Activated T-helper 2 cell treated with anti-CD3 and anti-CD28 coated beads, Interferon-gamma antibody, Interleukin-2, Interleukin-4, amounts not matched to agents 10 μg/mL and 5 μg/mL and 100 μg/mL, durations not matched to agents 14 hours and 24 hours and 36 hours (primary cell): ENCODE data around the gene OSBPL1A. TPM values are rescaled to one million over a fixed set of nuclear protein-coding genes. Genes with fewer than 3 reads are reported as not detected.
"Not testable (repeated sequence)": the region's sequence is repeated elsewhere in the genome, so short reads cannot be mapped to it uniquely, and the experiment has no call there.

ENCODE experiments used
- DNase-seq: peaks from one replicate; pipeline ENCODE4 v3.0.0; 2021; ENCODE audit warnings: low spot score
- H3K27ac Mint-ChIP-seq: one replicate; pipeline ENCODE4 v1.8.0; 2021; ENCODE audit warnings: mixed read lengths
- H3K27me3 Mint-ChIP-seq: one replicate; pipeline ENCODE4 v1.8.0; 2021; ENCODE audit warnings: low read depth, mixed read lengths
- H3K36me3 Mint-ChIP-seq: one replicate; pipeline ENCODE4 v1.8.0; 2021; ENCODE audit warnings: low read depth, mixed read lengths
- H3K4me1 Mint-ChIP-seq: one replicate; pipeline ENCODE4 v1.8.0; 2021; ENCODE audit warnings: low read depth, mixed read lengths
- H3K4me3 Mint-ChIP-seq: one replicate; pipeline ENCODE4 v1.8.0; 2021; ENCODE audit warnings: low read depth, mild to moderate bottlenecking, moderate library complexity, mixed read lengths
- H3K9me3 Mint-ChIP-seq: one replicate; pipeline ENCODE4 v1.8.0; 2021; ENCODE audit warnings: mixed read lengths
- intact Hi-C: fragments of 100-400 bp; cut with micrococcal nuclease; formaldehyde crosslinking; loops from one replicate; pipeline ENCODE4 v1.15.1; 2023
- total RNA-seq: library from RNA; stranded (reverse); gene quantifications from 2 replicates; pipeline ENCODE4 v1.2.3, GENCODE V29; 2022

Gene OSBPL1A
- total RNA-seq, 1 donor from 2014 or later = 0.98 TPM

- Mint-ChIP-seq H3K9me3 (no peaks in the 10 kb centered on the region), H3K4me1 (peaks cover 14% of the 10 kb centered on the region), H3K27me3 (peaks cover 52% of the 10 kb centered on the region), H3K36me3 (no peaks in the 10 kb centered on the region), H3K4me3 (no peak overlapping the region), H3K27ac (no peak overlapping the region)
- DNase-seq = no peak
- intact Hi-C loops = no loop called here
These were observed 2.4 kb downstream of the OSBPL1A start for GRCh38 chr18:24395049-24395795.

GRCh38 chr18:24388957-24389356 lies 8.7 kb downstream of the OSBPL1A start:
- intact Hi-C loops = no loop called here
- no peaks in the 10 kb centered on the region for H3K4me1 Mint-ChIP-seq

GRCh38 chr18:24386681-24387080 lies 10.9 kb downstream of the OSBPL1A start:
- H3K27me3 Mint-ChIP-seq = peaks cover 30% of the 10 kb centered on the region
- no peak for DNase-seq
- no peaks in the 10 kb centered on the region for H3K9me3 Mint-ChIP-seq
- no peak overlapping the region for H3K4me3 Mint-ChIP-seq
- no peaks in the 10 kb centered on the region for H3K36me3 Mint-ChIP-seq
- no peaks in the 10 kb centered on the region for H3K4me1 Mint-ChIP-seq
- intact Hi-C loops = no loop called here
- H3K27ac Mint-ChIP-seq = no peak overlapping the region

More at GRCh38 chr18:24388957-24389356, 8.7 kb downstream of the OSBPL1A start:
- Mint-ChIP-seq H3K27ac (no peak overlapping the region), H3K4me3 (no peak overlapping the region), H3K27me3 (peaks cover 32% of the 10 kb centered on the region), H3K9me3 (no peaks in the 10 kb centered on the region), H3K36me3 (no peaks in the 10 kb centered on the region)
- no peak for DNase-seq

- Mint-ChIP-seq H3K36me3 (no peaks in the 10 kb centered on the region), H3K4me3 (no peak overlapping the region), H3K27ac (no peak overlapping the region), H3K4me1 (peaks cover 8% of the 10 kb centered on the region), H3K9me3 (no peaks in the 10 kb centered on the region), H3K27me3 (peaks cover 14% of the 10 kb centered on the region)
- no peak for DNase-seq
- intact Hi-C loops = no loop called here
These were observed 16.5 kb downstream of the OSBPL1A start for GRCh38 chr18:24381126-24381525.

GRCh38 chr18:24380163-24380747 lies 17.4 kb downstream of the OSBPL1A start:
- H3K4me3 Mint-ChIP-seq = no peak overlapping the region
- H3K36me3 Mint-ChIP-seq = no peaks in the 10 kb centered on the region
- no peak overlapping the region for H3K27ac Mint-ChIP-seq

GRCh38 chr18:24378598-24378997 lies 19.0 kb downstream of the OSBPL1A start:
- H3K36me3 Mint-ChIP-seq = no peaks in the 10 kb centered on the region
- no peak overlapping the region for H3K27ac Mint-ChIP-seq
- peaks cover 8% of the 10 kb centered on the region for H3K4me1 Mint-ChIP-seq
- DNase-seq = no peak
- intact Hi-C loops = no loop called here
- no peaks in the 10 kb centered on the region for H3K9me3 Mint-ChIP-seq
- H3K27me3 Mint-ChIP-seq = peaks cover 14% of the 10 kb centered on the region
- no peak overlapping the region for H3K4me3 Mint-ChIP-seq

More at GRCh38 chr18:24380163-24380747, 17.4 kb downstream of the OSBPL1A start:
- Mint-ChIP-seq H3K27me3 (peaks cover 9% of the 10 kb centered on the region), H3K4me1 (peaks cover 8% of the 10 kb centered on the region), H3K9me3 (no peaks in the 10 kb centered on the region)
- DNase-seq = no peak
- intact Hi-C loops = no loop called here

GRCh38 chr18:24376531-24376930 lies 21.1 kb downstream of the OSBPL1A start:
- H3K36me3 Mint-ChIP-seq, H3K4me1 Mint-ChIP-seq, H3K4me3 Mint-ChIP-seq, DNase-seq, H3K9me3 Mint-ChIP-seq, H3K27ac Mint-ChIP-seq, intact Hi-C loops: not testable (repeated sequence)
- H3K27me3 Mint-ChIP-seq = peaks cover 24% of the 10 kb centered on the region

GRCh38 chr18:24373328-24373727 lies 24.3 kb downstream of the OSBPL1A start:
- Mint-ChIP-seq H3K36me3 (no peaks in the 10 kb centered on the region), H3K27ac (no peak overlapping the region), H3K4me3 (no peak overlapping the region), H3K9me3 (no peaks in the 10 kb centered on the region), H3K4me1 (peaks cover 24% of the 10 kb centered on the region), H3K27me3 (peaks cover 29% of the 10 kb centered on the region)
- no peak for DNase-seq
- intact Hi-C loops = no loop called here

GRCh38 chr18:24372279-24372872 lies 25.2 kb downstream of the OSBPL1A start:
- Mint-ChIP-seq H3K27ac (no peak overlapping the region), H3K4me1 (peaks cover 25% of the 10 kb centered on the region), H3K4me3 (no peak overlapping the region), H3K36me3 (no peaks in the 10 kb centered on the region), H3K27me3 (peaks cover 29% of the 10 kb centered on the region), H3K9me3 (no peaks in the 10 kb centered on the region)
- intact Hi-C loops = no loop called here
- DNase-seq = no peak

GRCh38 chr18:24370120-24370519 lies 27.5 kb downstream of the OSBPL1A start:
- peaks cover 30% of the 10 kb centered on the region for H3K27me3 Mint-ChIP-seq
- H3K4me3 Mint-ChIP-seq = no peak overlapping the region
- intact Hi-C loops = no loop called here
- H3K9me3 Mint-ChIP-seq = no peaks in the 10 kb centered on the region
- no peak for DNase-seq
- peaks cover 25% of the 10 kb centered on the region for H3K4me1 Mint-ChIP-seq
- no peaks in the 10 kb centered on the region for H3K36me3 Mint-ChIP-seq
- H3K27ac Mint-ChIP-seq = no peak overlapping the region

GRCh38 chr18:24369426-24369825 lies 28.2 kb downstream of the OSBPL1A start:
- intact Hi-C loops = loop anchor here (1.0 to 2.0 kb wide), 2 partner anchors 45 to 305 kb away; no protein-coding TSS in a partner anchor
- Mint-ChIP-seq H3K36me3 (no peaks in the 10 kb centered on the region), H3K27me3 (peaks cover 26% of the 10 kb centered on the region), H3K4me3 (no peak overlapping the region), H3K9me3 (no peaks in the 10 kb centered on the region), H3K4me1 (peaks cover 25% of the 10 kb centered on the region), H3K27ac (no peak overlapping the region)
- no peak for DNase-seq

GRCh38 chr18:24368749-24369148 lies 28.9 kb downstream of the OSBPL1A start:
- H3K36me3 Mint-ChIP-seq = no peaks in the 10 kb centered on the region
- H3K4me3 Mint-ChIP-seq = no peak overlapping the region
- intact Hi-C loops = loop anchor here (1.0 to 2.0 kb wide), 2 partner anchors 46 to 306 kb away; no protein-coding TSS in a partner anchor
- H3K27ac Mint-ChIP-seq = no peak overlapping the region
- peaks cover 25% of the 10 kb centered on the region for H3K27me3 Mint-ChIP-seq
- peaks cover 25% of the 10 kb centered on the region for H3K4me1 Mint-ChIP-seq
- DNase-seq = no peak
- H3K9me3 Mint-ChIP-seq = no peaks in the 10 kb centered on the region

- peaks cover 20% of the 10 kb centered on the region for H3K27me3 Mint-ChIP-seq
- H3K4me3 Mint-ChIP-seq = no peak overlapping the region
- H3K27ac Mint-ChIP-seq = no peak overlapping the region
- peaks cover 22% of the 10 kb centered on the region for H3K4me1 Mint-ChIP-seq
- DNase-seq = no peak
- no peaks in the 10 kb centered on the region for H3K9me3 Mint-ChIP-seq
- H3K36me3 Mint-ChIP-seq = no peaks in the 10 kb centered on the region
- intact Hi-C loops = no loop called here
These were observed 31.3 kb downstream of the OSBPL1A start for GRCh38 chr18:24366328-24366727.
